SH-SY5Y (cell line): Measurements from ENCODE around the gene EML5.

Experiments used
- GATA2 ChIP-seq: IDR thresholded peaks from 2 replicates; pipeline ENCODE4 v1.6.1; 2011; ENCODE audit warnings: mild to moderate bottlenecking, low read depth, low read length
- GATA3 ChIP-seq: IDR thresholded peaks from 2 replicates; pipeline ENCODE4 v1.6.1; 2011; ENCODE audit warnings: low read depth, mild to moderate bottlenecking, low read length, moderate library complexity

DNA sequence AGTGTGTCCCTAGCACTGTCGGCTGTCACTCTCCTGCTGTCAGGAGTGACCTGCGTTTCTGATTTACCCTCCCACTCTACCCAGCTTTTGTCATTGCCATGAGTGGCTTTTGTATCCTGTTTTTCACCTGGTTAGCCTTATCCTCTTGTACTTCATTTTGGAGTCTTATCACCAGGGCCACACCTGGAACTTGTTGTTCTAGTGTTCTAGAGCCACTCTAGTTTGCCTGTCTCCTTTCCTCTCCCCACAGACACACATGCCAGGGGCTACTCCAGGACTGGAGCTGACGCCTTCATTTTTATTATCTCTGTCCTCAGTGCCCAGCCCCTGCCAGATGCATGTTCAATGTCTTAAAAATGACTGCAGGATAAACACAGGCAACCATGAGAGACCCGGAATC is 195.7 kb downstream of the EML5 start:
- TF ChIP-seq GATA2 (no peak), GATA3 (no peak)
